Measurements from ENCODE around the gene ABTB2. TPM values are rescaled to one million over a fixed set of nuclear protein-coding genes. Genes with fewer than 3 reads are reported as not detected.

The ABTB2 gene
- total RNA-seq, 2 experiments from 2014 or later = 0.06 to 0.09 TPM

- no peak for DNase-seq (ENCODE audit: low spot score)
- intact Hi-C loops (cut with micrococcal nuclease; ENCODE audit: unreplicated experiment) = no loop called here
- POLR2A ChIA-PET = interaction anchor here (0.6 to 0.8 kb wide), 4 partner anchors 9 to 1498 kb away, joined by 3 to 5 read pairs (median 4); no protein-coding TSS in a partner anchor
- H3K4me1 ChIP-seq (ENCODE audit: insufficient read depth, low read length, poor library complexity, severe bottlenecking) = no peaks in the 10 kb centered on the region
- no TSS peak for BruUV-seq (replicated peaks)
- H3K4me3 ChIP-seq (ENCODE audit: low read depth, low read length, poor library complexity, severe bottlenecking) = no peak overlapping the region
- H3K27ac ChIP-seq (ENCODE audit: low read depth, low read length, poor library complexity, severe bottlenecking) = no peak overlapping the region
- no peaks in the 10 kb centered on the region for H3K9me2 ChIP-seq (ENCODE audit: insufficient read depth, low read length)
- H4K20me1 ChIP-seq (ENCODE audit: insufficient read depth, low read length) = no peaks in the 10 kb centered on the region
- H3K9me3 ChIP-seq (ENCODE audit: low read length) = no peaks in the 10 kb centered on the region
- CTCF ChIA-PET (ENCODE audit: unreplicated experiment) = interaction anchor here (0.6 kb wide), 2 partner anchors 24 to 55 kb away, joined by 4 read pairs; no protein-coding TSS in a partner anchor
- no peaks in the 10 kb centered on the region for H3K36me3 ChIP-seq (ENCODE audit: insufficient read depth, low read length)
- H2AFZ ChIP-seq (ENCODE audit: low read length) = no peak overlapping the region
- no peak overlapping the region for H3K4me2 ChIP-seq (ENCODE audit: low read length)
- no peaks in the 10 kb centered on the region for H3K79me2 ChIP-seq (ENCODE audit: insufficient read depth, low read depth, low read length)
- TF ChIP-seq EZH2phosphoT487 (IDR thresholded peaks at IDR 0.05; ENCODE audit: borderline replicate concordance, low read depth, low read length) (no peak), CTCF (conservative IDR thresholded peaks at IDR 0.05; ENCODE audit: low read length) (no peak)
Observed at GRCh38 chr11:34300026-34300925, 57.5 kb downstream of the ABTB2 start.

GRCh38 chr11:34299284-34299972 is 58.4 kb downstream of the ABTB2 start:
- no peak overlapping the region for H2AFZ ChIP-seq (ENCODE audit: low read length)
- no peaks in the 10 kb centered on the region for H3K79me2 ChIP-seq (ENCODE audit: insufficient read depth, low read depth, low read length)
- no peaks in the 10 kb centered on the region for H3K9me2 ChIP-seq (ENCODE audit: insufficient read depth, low read length)
- H3K4me2 ChIP-seq (ENCODE audit: low read length) = no peak overlapping the region
- H3K27ac ChIP-seq (ENCODE audit: low read depth, low read length, poor library complexity, severe bottlenecking) = no peak overlapping the region
- POLR2A ChIA-PET = no interaction called here
- no peaks in the 10 kb centered on the region for H3K9me3 ChIP-seq (ENCODE audit: low read length)
- no peaks in the 10 kb centered on the region for H4K20me1 ChIP-seq (ENCODE audit: insufficient read depth, low read length)
- intact Hi-C loops (cut with micrococcal nuclease; ENCODE audit: unreplicated experiment) = no loop called here
- CTCF ChIA-PET (ENCODE audit: unreplicated experiment) = no interaction called here
- no peak for DNase-seq (ENCODE audit: low spot score)
- TF ChIP-seq EZH2phosphoT487 (IDR thresholded peaks at IDR 0.05; ENCODE audit: borderline replicate concordance, low read depth, low read length) = no peak
- no peak for TF ChIP-seq CTCF (conservative IDR thresholded peaks at IDR 0.05; ENCODE audit: low read length)
- H3K4me1 ChIP-seq (ENCODE audit: insufficient read depth, low read length, poor library complexity, severe bottlenecking) = no peaks in the 10 kb centered on the region
- no peak overlapping the region for H3K4me3 ChIP-seq (ENCODE audit: low read depth, low read length, poor library complexity, severe bottlenecking)
- no peaks in the 10 kb centered on the region for H3K36me3 ChIP-seq (ENCODE audit: insufficient read depth, low read length)
- no TSS peak for BruUV-seq (replicated peaks)
